ENCODE data around the gene EXD3.
"Not testable (repeated sequence)": the region's sequence is repeated elsewhere in the genome, so short reads cannot be mapped to it uniquely, and the experiment has no call there.

Gene EXD3

DNA sequence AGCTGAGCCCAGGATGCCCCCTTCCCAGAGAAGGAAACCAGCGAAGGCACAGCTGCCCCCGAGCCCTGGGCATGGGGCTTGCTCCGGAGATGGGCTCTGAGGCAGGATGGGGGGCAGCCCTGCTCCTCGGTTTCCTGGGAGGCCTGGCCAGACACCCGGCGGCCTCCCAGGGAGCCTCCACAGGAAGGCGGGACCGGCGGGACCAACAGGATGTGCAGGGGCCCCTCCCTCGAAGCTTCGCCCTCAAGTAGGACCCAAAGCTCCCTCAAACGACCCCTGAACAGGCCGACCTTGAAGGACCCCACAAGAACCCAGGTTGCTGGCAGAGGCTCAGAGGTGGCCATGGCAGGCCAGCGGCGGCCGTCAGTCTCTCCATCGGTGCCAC, 11.7 kb downstream of the EXD3 start:
- DNase-seq (ENCODE audit: low read depth) = no peak

DNA sequence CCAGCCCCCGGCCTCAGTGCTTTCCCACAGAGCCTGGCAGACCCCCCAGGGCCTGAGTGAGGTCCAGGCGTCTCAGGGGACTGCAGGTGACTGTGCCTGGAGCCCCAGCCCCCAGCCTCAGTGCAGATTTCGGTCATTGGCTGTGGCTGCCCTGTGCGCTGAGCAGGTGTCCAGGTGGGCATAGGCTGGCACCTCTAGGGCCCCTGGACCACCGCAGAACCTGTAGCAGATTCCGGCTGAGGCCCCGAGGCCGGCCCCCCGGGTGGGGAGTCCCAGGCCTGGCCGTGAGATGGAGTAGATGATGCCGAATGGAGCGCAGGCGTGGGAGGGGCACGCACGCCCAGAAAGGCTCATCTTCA, 12.1 kb downstream of the EXD3 start:
- DNase-seq (ENCODE audit: low read depth) = no peak

DNA sequence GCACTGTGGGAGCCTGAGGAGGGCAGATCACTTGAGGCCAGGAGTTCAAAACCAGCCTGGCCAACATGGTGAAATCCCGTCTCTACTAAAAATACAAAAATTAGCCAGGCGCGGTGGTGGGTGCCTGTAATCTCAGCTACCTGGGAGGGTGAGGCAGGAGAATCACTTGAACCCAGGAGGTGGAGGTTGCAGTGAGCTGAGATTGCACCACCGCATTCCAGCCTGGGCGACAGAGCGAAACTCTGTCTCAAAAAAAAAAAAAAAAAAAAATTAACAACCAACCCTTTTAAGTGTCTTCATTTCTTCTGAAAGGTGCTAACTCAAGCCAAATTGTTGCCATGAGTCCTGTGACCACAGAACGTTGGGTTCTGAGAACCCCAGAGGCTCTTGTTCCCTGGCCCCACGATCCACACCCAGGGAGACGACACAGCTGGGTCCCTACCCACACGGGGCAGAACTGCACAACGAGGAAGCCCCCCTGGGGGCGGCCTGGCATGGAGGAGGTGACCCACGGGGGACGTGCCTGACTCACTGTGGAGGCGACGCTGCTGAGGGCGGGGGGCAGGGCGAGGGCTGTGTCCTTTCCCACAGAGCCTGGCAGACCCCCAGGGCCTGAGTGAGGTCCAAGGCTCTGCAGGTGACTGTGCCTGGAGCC, 12.6 kb downstream of the EXD3 start:
- not testable (repeated sequence) for DNase-seq (ENCODE audit: low read depth)

DNA sequence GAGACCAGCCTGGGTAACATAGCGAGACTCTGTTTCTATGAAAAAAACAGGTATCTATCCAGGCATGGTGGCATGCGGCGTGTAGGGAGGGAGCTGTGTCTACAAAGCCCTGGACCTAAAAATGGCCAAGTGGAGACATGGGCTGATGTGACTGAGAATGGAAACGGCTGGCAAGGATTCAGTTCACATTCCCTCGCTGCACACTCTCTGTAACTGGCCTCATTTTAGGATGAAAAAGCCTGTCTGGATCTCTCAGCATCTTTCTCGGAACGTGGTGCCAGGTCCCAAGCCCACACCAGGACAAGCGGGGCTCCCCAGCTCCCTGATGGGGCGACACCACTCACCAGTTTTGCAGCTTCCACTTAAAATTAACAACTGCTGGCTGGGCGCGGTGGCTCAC, 13.4 kb downstream of the EXD3 start:
- DNase-seq (ENCODE audit: low read depth) = no peak

DNA sequence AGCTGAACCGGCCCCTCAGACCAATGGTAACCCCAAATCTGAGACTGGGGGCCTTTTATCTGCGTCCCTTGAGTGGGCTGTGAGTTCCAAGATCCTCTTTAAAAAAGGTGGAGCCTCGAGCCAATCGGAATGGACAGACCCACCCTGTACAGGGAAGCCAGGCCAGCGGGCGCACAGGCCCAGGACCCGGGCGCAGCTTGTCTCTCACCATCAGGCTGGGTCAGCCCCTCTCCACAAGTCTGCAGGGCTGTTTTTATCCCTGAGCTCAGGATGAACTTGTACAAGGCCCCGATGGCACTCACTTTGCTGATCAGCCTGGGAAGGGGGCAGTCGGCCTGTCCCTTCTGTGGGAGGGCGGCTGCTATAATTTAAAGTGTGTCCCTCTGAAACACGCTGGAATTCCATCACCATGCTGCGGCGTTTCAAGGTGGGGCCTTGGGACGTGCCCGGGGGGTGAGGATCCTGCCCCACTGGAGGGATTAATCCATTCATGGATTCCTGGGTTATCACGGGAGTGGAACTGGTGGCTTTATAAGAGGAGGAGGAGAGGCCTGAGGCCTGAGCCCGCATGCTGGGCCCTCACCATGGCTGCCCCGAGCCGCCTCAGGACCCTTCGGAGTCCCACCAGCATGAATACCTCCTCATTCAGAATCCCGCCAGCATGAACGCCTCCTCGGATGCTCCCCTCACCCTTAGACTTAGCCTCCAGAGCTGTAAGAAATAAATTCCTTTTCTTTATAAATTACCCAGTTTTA, 14.1 kb downstream of the EXD3 start:
- no peak for DNase-seq (ENCODE audit: low read depth)

DNA sequence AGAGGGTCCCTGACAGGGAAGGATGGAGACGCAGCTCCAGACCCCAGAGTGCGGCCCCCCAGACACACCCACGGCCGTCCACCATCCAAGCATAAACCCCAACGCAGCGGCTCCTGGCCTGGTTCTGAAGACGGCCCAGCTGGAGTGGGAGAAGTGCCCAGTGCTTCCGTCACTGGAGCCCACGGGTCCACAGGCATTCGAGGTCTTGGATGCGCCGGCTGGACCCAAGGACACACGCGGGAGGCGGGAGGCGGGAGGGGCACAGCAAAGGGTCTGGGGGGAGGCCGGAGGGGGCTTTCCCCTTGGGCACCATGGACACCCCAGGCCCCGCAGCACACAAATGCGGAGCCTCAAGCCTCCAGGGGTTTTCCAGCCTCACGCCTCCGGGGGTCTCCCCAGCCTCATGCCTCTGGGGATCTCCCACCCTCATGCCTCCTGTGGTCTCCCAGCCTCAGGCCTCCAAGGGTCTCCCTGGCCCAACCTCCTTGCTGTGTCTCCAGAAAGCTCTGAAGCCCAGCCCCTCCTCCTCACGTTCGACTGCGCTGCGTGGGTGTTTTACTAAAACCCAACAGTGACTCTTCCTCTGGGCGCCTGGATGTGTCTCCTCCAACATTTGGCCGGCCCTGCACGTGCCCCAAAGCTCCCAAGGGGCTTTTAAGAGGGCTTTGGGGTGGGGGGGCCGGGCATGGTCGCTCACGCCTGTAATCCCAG, 15.2 kb downstream of the EXD3 start:
- DNase-seq (ENCODE audit: low read depth) = no peak

DNA sequence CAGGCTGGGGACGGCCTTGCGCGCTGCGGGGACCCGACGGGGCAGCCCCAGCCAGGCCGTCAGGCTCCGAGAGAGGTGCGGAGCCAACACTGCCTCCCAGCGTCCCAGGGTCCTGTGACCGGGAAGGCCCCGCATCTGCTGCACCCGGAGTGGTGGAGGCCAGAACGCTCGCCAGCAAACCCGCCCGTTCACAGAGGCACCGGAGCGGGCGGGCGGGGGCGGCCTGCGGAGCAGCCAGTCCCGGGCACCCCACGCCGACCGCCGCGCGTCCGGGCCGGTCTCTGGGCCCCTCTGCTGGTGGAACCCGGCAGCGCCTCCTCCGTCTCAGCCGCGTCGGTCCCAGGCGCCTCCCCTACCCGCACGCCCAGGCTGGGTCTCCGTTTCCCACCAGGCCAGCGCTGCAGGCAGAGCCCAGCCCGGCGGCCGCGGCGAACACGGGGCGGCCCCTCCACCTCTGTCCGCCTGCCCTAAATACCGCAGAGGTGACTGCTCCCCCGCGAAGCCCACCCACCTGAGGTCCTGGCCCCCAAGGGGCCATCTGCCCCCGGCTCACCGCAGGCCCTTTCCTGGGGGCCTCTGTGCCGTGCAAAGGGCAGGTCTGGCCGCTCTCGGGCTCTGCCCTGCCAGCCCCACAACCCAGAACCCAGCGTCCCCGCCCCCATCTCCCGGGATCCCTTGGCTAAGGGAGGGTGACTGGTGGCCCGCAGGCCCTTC, 15.9 kb downstream of the EXD3 start:
- no peak for DNase-seq (ENCODE audit: low read depth)

DNA sequence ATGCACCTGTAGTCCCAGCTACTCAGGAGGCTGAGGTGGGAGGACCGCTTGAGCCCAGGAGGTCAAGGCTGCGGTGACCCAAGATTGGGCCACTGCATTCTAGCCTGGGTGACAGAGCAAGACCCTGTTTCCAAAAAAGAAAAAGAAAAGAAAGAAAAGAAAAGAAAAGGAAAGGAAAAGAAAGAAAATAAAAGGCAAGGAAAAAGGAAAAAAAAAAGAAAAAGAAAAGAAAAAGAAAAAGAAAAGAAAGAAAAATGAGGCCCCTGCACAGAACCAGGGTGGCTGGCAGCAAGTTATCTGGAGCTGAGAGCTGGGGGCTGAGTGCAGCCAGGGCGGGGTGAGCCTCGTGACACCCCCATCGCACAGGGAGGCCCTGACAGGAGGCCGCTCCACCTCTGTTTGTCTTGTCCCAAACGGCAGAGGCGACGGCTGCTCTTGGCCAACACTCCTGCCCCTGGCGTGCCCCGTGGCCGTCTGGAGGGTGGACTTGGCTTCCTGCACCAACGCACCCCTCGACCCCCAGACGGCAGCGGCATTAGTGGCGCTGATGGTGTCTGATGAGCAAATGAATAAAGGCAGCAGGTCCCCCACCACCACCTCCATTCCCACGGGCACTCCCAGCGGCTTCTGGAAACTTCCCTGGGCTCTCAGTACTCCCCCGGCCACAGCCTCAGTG, 16.7 kb downstream of the EXD3 start:
- DNase-seq (ENCODE audit: low read depth) = no peak

DNA sequence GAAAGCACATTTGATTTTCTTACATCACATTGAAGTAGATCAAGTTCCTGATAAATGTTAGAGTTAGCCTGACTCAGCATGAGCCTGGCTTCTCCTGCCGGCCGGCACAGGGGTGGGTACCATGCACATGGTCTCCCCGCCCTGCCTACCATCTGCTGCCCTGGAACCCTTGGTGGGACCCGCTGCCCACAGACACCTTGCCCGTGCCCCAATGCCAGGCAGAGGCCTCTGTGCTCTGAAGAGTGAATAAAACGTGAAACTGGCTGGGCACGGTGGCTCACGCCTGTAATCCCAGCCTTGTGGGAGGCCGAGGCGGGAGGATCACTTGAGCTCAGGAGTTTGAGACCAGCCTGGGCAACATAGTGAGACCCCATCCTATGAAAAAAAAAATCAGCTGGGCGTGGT, 17.3 kb downstream of the EXD3 start:
- DNase-seq (ENCODE audit: low read depth) = no peak

DNA sequence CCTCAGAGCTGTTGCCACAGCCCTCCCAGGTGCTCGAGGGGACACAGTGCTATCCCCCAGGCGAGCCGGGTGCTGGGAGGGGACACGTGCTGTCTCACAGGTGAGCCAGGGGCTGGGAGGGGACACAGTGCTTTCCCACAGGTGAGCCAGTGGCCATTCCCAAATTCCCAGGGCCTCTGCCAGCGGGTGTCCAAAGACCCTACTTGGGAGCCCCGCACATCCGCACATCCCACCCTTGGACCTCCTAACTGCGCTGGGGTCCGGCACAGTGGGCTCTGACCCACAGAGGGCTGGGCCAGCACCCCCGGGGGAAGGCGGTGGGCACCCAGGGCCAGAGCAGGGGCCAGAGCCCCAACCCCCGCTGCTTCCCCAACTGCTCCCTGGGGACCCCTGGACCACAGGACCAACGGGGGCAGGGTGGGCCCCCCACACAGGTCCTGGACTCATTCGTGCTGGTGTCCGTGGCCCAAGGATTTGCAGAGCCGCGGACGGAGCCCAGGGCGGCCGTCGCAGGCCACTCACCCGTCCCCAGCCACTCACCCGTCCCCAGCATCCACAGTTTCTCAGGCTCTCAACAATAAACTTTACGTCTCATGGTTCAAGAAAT, 17.9 kb downstream of the EXD3 start:
- no peak for DNase-seq (ENCODE audit: low read depth)

DNA sequence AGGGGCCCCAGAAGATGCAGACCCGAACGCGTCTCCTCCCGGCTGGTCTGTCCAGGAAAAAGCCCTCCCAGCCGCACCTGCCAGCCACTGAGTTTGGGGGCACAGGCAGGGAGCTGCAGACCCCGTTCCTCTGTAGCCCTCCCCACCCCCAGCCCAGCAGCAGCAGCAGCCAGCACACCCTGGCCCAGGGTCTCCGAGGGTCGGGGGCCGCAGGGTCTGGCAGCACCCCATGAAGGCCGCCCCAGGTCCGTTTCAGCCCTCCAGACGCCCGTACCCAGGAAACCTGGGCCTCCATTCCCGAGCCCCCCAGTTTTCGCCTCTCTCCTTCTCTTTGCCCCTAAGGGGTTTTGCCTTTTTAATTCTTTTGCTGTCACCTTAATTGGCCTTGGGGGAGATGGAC, 19.7 kb downstream of the EXD3 start:
- no peak for DNase-seq (ENCODE audit: low read depth)

DNA sequence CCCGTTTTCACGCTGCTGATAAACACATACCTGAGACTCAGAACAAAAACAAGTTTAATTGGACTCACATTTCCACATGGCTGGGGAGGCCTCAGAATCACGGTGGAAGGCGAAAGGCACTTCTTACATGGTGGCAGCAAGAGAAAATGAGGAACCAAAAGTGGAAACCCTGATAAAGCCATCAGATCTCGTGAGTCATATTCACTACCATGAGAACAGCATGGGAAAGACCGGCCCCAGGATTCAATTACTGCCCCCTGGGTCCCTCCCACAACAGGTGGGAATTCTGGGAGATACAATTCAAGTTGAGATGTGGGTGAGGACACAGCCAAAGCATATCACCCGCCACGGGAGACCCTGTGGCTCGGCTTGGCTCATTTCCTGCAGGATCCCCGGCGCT, 20.2 kb downstream of the EXD3 start:
- no peak for DNase-seq (ENCODE audit: low read depth)

DNA sequence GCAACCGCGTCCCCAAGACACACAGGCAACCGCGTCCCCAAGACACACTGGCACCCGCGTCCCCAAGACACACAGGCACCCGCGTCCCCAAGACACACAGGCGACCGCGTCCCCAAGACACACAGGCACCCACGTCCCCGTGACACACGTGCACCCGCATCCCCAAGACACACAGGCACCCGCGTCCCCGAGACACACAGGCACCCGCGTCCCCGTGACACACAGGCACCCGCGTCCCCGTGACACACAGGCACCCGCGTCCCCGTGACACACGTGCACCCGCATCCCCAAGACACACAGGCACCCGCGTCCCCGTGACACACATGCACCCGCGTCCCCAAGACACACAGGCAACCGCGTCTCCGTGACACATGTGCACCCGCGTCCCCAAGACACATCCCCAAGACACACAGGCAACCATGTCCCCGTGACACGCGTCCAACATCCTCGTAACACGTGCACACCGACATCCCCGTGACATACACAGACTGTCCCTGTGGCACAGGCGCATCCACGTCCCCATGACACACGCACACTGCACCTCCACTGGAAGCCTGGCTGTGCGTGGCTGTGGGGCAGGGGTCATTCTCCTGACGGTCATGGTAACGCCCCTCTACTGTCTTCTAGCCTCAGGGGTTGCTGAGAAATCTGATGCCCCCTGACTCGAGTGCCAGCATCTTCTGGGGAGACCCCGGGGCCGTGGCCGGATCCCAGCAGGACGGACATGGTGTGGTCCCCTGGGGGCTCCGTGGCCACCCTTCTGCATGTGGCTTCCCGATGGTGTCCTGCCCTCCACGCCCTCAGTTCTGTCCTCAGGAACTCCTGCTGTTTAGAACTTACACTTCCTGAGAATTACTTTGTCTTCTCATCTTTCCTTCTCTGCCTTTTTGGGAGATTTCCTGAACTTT, 24.1 kb downstream of the EXD3 start:
- no peak for DNase-seq (ENCODE audit: low read depth)

DNA sequence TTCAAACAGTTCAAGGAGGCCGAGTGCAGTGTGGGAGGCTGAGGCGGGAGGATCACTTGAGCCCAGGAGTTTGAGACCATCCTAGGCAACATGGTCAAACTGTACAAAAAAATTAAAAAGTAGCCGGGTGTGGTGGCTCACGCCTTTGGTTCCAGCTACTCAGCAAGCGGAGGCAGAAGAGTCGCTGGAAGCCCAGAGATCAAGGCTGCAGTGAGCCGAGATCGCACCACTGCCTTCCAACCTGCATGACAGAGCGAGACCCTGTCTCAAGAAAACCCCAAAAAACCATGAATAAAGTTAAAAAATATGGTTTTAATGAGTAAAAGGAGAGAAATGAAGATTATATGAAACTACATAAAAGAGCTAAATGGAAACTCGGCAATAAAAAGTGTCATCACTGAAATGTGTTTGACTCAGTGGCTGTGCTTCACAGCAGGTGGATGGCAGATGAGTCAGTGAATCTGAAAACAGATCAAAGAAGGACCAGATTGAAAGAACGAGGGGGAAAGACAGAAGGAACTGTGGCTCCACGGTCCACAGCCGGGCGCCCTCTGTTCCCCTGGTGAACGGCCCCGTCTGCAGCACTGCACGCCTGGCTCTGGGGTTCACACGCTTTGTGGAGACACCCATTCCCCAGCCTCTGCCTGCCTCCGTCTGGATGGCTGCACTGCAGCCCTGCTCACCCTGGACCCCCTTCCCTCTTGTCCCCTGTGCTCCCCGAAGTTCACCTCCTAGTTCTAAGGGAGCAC, 25.1 kb downstream of the EXD3 start:
- DNase-seq (ENCODE audit: low read depth) = no peak

DNA sequence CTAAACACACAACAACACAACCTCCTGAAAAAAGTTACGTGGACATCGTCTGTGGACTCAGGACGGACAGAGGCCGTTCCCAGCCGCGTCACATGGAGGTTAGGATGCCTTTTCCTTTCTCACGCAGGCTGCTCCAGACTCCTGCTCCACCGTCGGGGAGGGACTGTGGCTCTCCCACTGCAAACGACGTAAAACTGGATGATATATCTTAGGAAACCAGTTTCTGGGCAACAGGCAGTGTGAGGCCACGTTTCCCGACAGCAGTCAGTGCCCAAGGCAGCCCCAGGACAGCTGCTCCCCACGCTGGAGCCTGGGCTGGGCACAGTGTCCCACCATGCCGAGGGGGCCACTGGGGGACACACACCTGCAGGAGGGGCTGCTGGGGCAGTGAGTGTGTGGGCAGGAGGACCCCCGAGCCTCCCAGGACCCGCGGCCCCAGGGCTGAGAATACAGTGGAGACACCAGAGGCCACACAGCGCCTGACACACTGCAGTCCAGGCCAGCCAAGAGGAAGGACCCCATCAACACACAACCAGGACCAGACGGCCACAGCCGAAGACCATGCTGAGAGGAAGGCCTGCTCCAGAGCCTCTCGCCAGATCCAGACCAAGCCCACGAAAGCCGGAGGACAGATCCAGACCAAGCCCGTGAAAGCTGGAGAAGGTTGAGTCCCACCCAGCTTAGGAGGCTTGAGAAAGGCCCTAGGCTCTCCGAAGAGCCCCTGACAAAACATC, 26.2 kb downstream of the EXD3 start:
- no peak for DNase-seq (ENCODE audit: low read depth)

DNA sequence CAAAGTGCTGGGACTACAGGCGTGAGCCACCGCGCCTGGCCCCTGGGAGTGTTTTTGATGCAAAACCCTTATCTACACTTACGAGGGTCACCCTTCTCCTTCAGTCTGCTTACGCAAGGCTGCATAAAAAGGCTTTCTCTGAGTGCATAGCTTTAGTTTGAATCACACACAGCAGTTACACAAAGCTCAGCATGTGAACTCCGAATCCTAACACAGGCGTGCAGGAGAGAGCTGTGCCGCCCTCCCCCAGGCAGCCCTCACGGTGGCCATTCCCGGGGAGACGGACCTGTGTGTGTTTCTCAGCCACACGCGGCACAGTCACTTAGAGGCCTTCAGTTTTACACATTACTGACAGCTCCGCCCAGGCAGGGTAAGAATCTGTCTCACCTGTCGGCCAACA, 26.7 kb downstream of the EXD3 start:
- DNase-seq (ENCODE audit: low read depth) = no peak

DNA sequence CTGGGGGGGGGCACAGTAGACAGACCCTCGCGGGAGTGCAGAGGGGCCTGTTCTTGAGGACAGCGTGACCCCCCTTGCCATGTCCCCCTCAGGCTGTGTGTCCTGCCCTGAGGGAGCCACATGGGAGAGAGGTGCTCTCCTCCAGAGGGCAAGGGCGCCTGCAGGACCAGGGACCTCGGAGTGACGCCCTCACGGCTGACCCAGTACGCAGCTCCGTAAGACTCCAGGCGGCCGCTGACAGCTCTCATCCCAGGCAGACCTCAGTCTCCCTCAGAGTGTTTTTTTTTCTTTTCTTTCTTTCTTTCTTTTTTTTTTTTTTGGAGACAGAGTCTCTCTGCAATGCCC, 27.3 kb downstream of the EXD3 start:
- no peak for DNase-seq (ENCODE audit: low read depth)

DNA sequence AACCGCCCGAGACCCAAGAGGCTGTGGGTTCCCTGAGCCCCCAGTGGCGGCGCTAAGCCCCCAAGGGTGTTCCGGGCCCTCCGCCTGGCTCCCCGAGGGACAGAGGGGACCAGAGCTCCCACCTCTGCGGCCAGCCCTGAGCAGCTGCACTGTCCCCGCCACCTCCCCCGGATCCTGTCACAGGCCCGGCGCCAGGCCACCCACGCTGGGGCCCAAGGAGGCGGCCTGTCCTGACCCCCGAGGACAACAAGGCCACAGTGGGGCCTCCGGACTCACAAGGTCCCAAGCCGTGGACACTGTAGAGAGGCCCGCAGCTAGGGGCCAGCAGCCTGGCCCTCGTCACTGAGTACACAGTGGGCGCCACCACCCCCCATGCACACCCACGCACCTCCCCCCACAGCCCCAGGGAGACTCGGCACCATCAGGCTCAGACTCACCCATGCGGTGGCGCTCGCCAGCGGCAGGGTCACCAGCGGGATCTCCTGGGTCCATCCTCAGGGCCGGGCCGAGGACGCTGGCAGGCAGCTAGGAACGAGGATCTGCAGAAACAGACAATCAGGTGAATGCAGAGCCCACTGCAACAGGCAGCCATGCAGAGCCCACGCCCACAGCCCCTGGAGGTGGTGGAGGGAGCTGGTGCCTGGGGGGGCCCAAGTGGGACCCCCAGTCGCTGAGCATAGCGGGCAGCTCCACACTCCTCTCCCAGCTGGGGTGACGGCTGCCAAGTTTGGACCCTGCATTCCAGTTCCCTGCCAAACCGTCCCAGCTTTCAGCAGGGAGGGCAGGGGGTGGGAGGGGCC, 27.9 kb downstream of the EXD3 start:
- DNase-seq (ENCODE audit: low read depth) = no peak

Measured in T-helper 22 cell (primary cell).